ENCODE data around the gene PMPCA.

DNA sequence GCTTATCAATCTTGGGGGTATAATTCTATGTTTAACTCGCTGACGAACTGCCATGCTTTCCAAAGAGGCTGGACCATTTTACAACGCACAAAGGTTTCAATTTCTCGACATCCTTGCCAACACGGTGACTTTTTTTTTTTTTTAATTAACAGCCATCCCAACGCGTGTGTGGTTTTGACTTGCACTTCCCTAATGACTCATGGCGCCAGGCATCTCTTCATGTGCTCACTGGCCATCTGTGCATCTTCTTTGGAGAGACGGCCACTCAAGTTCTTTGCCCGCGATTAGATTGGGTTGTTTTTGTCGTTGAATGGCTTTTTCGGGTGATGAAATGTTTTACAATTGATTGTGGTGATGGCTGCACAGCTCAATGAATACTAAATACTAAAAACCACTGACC, 24.4 kb upstream of the PMPCA start:
- TF ChIP-seq POLR2AphosphoS5 (IDR thresholded peaks at IDR 0.05) (no peak), POLR2A (IDR thresholded peaks at IDR 0.05; ENCODE audit: low read depth) (no peak)
- TF ChIP-seq, protein P1, sequence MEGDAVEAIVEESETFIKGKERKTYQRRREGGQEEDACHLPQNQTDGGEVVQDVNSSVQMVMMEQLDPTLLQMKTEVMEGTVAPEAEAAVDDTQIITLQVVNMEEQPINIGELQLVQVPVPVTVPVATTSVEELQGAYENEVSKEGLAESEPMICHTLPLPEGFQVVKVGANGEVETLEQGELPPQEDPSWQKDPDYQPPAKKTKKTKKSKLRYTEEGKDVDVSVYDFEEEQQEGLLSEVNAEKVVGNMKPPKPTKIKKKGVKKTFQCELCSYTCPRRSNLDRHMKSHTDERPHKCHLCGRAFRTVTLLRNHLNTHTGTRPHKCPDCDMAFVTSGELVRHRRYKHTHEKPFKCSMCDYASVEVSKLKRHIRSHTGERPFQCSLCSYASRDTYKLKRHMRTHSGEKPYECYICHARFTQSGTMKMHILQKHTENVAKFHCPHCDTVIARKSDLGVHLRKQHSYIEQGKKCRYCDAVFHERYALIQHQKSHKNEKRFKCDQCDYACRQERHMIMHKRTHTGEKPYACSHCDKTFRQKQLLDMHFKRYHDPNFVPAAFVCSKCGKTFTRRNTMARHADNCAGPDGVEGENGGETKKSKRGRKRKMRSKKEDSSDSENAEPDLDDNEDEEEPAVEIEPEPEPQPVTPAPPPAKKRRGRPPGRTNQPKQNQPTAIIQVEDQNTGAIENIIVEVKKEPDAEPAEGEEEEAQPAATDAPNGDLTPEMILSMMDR (IDR thresholded peaks at IDR 0.05), result no peak

Data from esophagus muscularis mucosa (tissue), 3 donors.